Activated CD8-positive, alpha-beta memory T cell treated with anti-CD3 and anti-CD28 coated beads, Interleukin-2, amount 50 U/mL, for 4 hours (primary cell): Measurements from ENCODE around the gene SIX3.

Experiments
- DNase-seq: peaks from one replicate; pipeline ENCODE4 v3.0.0-alpha.2; 2020

SIX3 gene

GRCh38 chr2:44941551-44942234 lies at the start of gene SIX3:
TSS of gene SIX3 (plus strand) at chr2:44941702. CDS start at chr2:44942105, 403 bp downstream.
- DNase-seq = no peak

- DNase-seq = no peak
Measured at GRCh38 chr2:44894058-44894457, 47.4 kb upstream of the SIX3 start.

- no peak for DNase-seq
Measured at GRCh38 chr2:44895061-44895460, 46.4 kb upstream of the SIX3 start.

GRCh38 chr2:44897406-44897805 lies 44.1 kb upstream of the SIX3 start:
- DNase-seq = no peak

- no peak for DNase-seq
Measured at GRCh38 chr2:44902217-44903137, 39.0 kb upstream of the SIX3 start.

GRCh38 chr2:44904578-44904977 lies 36.9 kb upstream of the SIX3 start:
- no peak for DNase-seq

- no peak for DNase-seq
Measured at GRCh38 chr2:44906972-44907371, 34.5 kb upstream of the SIX3 start.

- DNase-seq = no peak
Measured at GRCh38 chr2:44909831-44910230, 31.7 kb upstream of the SIX3 start.

GRCh38 chr2:44912660-44913059 lies 28.8 kb upstream of the SIX3 start:
- DNase-seq = no peak

GRCh38 chr2:44916291-44916690 lies 25.2 kb upstream of the SIX3 start:
- DNase-seq = no peak

- no peak for DNase-seq
Measured at GRCh38 chr2:44918095-44918775, 23.3 kb upstream of the SIX3 start.

GRCh38 chr2:44920751-44921150 lies 20.8 kb upstream of the SIX3 start:
- no peak for DNase-seq

GRCh38 chr2:44922776-44923175 lies 18.7 kb upstream of the SIX3 start:
- no peak for DNase-seq

- DNase-seq = no peak
Measured at GRCh38 chr2:44925561-44926136, 15.9 kb upstream of the SIX3 start.

- no peak for DNase-seq
Measured at GRCh38 chr2:44926957-44927356, 14.5 kb upstream of the SIX3 start.

GRCh38 chr2:44927985-44928482 lies 13.5 kb upstream of the SIX3 start:
- no peak for DNase-seq

GRCh38 chr2:44928483-44929158 lies 12.9 kb upstream of the SIX3 start:
- DNase-seq = no peak

- no peak for DNase-seq
Measured at GRCh38 chr2:44929159-44929734, 12.3 kb upstream of the SIX3 start.

GRCh38 chr2:44929735-44930273 lies 11.7 kb upstream of the SIX3 start:
- DNase-seq = no peak

GRCh38 chr2:44930274-44931197 lies 11.0 kb upstream of the SIX3 start:
- no peak for DNase-seq
